NCI-H146 treated with DMSO at 0.1 percent for 48 hours (cell line): Measurements from ENCODE around the gene BICDL1.

Experiments used
- DNase-seq: peaks from one replicate; lab custom pipeline; 2025; ENCODE audit not compliant: unreplicated experiment; lab: John Stamatoyannopoulos, UW

BICDL1 gene

GRCh38 chr12:120119271-120119973 is 130.4 kb downstream of the BICDL1 start:
- no peak for DNase-seq

- DNase-seq, result no peak
Observed at GRCh38 chr12:120121343-120121742, 132.3 kb downstream of the BICDL1 start.

- DNase-seq, result no peak
Observed at GRCh38 chr12:120121766-120122293, 132.8 kb downstream of the BICDL1 start.

GRCh38 chr12:120125029-120125428 is 136.0 kb downstream of the BICDL1 start:
- DNase-seq, result no peak

- DNase-seq, result no peak
Observed at GRCh38 chr12:120125792-120126634, 137.0 kb downstream of the BICDL1 start.

GRCh38 chr12:120126635-120127005 is 137.6 kb downstream of the BICDL1 start:
- DNase-seq, result no peak

- no peak for DNase-seq
Observed at GRCh38 chr12:120130011-120130410, 141.0 kb downstream of the BICDL1 start.

- DNase-seq, result no peak
Observed at GRCh38 chr12:120131116-120131515, 142.1 kb downstream of the BICDL1 start.

GRCh38 chr12:120132054-120132836 is 143.2 kb downstream of the BICDL1 start:
- no peak for DNase-seq

- no peak for DNase-seq
Observed at GRCh38 chr12:120132863-120133385, 143.9 kb downstream of the BICDL1 start.

- no peak for DNase-seq
Observed at GRCh38 chr12:120134307-120134980, 145.4 kb downstream of the BICDL1 start.

GRCh38 chr12:120136093-120136770 is 147.2 kb downstream of the BICDL1 start:
- DNase-seq, result no peak

- no peak for DNase-seq
Observed at GRCh38 chr12:120137833-120138232, 148.8 kb downstream of the BICDL1 start.

GRCh38 chr12:120138366-120138765 is 149.3 kb downstream of the BICDL1 start:
- DNase-seq, result no peak

- no peak for DNase-seq
Observed at GRCh38 chr12:120139958-120140357, 150.9 kb downstream of the BICDL1 start.

GRCh38 chr12:120140603-120141002 is 151.6 kb downstream of the BICDL1 start:
- no peak for DNase-seq

GRCh38 chr12:120141336-120141735 is 152.3 kb downstream of the BICDL1 start:
- DNase-seq, result no peak

GRCh38 chr12:120142231-120142877 is 153.3 kb downstream of the BICDL1 start:
- DNase-seq, result no peak
